Fibroblast of skin of abdomen (primary cell): ENCODE results near the gene NDUFS7.

ENCODE experiments used
- DNase-seq: peaks from one replicate; pipeline ENCODE4 v3.0.0-alpha.2; 2013

Gene NDUFS7

DNA sequence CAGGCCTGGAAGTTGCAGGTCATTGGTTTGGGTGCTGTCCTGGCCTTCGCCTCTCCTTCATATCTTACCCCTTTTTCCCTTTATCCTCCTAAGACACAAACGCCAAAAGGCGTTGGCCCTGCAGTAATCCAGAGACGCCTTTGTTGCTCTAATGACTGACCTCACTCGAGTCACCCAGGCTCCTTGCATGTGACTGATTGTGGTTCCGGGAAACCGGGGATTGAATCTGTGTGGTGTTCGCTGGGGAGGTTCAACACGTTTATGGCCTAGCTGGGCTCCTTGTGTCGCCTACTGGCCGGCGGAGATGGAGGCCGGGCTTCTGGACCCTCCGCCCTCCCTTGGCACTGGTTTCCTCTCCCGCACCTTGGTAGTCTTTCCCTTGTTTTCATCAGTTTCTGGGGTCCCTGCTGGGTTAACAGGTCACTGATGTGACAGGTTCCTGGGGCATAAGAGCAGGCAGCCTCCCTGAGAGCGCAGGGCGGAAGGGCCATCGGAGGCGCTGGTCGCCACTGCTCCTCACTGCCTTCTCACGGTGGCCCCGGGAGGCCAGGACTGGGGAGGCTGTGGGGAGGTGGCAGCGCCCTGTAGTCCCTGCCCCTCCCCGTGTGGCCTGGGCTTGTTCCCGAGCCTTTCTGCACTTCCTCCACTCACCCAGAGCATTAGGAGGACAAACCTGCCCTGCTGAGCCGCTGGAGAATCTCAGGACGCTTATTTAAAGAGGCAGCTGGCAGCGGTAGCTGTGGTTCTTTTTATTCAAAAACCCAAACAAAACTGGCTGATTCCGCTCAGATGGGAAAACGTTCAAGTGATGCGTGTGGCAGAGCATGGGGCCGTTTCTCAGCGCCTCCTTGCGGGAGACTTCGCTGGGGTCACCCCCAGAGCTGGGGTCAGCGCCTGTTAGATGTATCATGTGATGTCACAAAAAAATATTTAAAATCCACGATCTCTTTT lies 18.1 kb upstream of the NDUFS7 start:
- DNase-seq: no peak

DNA sequence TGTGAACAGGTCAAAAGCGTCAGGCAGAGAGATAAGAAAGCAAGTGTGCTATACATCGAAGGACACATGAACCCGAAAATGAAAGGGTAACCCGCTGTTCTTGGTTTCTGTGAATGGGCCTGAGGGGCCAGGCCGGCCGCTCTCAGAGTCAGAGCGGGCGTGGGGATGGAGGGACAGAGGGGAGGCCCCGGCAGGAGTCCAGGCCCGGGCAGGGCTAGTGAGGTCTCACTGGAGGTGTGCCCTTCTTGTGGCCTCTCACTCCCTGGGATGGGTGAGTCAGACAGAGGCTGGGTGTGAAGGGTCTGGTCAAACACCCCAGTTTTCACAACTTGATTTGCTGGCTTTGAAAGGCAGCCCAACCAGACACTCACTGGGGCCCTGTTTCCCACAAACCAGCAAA lies 17.4 kb upstream of the NDUFS7 start:
- DNase-seq: no peak

DNA sequence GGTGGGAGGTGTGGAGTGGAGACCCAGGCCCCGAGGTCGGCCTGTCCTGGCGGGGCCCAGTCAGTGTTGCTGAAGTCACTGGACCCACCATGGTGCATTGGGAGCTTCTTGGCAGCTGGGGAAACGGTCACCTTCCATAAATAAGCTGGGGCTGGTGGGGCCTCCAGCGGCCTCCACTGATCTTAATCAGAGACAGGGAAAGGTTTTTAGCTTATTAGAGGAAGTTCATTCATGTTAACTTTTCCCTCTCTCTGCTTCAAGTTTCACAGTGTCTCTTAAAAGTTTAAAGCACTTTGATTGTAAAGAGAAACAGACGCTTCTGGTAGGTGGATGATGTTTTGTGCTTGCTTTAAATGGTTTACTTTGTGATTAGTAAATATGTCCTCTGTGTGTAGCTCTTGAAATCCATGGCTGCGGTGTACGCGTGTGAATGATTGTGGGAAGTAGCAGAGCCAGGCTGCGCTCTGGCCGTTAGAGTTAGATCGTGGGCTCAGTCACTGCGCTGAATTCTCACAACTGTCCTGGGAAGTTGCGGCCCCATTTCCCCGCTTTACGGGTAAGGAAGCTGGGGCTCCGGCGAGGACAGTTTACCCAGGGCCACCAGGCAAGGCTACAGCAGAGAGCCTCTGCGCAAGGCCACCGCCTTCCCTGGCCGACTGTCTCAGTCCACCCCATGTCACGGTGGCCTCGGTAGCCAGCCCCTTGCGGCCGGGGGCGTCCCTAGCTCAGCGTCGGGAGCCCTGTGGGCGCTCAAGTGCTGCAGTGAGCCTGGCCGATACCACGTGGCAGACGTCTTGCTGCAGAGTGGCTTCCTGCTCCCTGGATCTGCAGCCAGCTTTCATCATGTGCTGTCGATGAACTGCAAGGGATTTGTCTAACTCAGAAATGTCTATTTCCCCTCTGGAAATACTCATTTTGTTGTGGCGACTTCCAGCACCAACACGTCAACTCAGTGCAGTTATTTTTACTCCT lies 16.5 kb upstream of the NDUFS7 start:
- no peak for DNase-seq

DNA sequence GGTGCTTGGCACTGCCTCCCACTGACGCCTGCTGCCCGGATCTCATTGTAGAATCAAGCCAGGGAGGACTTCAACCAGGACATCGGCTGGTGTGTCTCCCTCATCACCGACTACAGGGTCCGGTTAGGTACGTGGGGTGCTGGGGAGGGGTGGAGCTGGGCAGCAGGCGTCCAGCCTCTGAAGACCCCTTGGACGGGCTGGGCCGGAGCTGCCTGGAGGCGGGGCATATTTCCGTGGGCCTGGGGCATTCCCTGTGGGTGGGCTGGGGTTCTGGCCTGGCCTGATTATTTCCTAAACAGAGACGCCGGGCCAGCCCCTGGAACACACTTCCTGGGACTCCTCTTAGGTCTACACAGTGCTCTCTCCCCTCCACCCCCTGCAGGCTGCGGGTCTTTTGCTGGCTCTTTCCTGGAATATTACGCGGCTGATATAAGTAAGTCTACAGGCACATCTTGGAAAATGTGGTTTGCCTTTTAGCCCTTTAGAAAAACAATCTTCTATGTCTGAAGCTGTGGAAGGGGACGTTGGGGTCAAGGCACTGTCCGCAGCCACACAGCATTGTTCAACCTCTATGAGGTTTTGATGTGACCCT lies 14.4 kb upstream of the NDUFS7 start:
- no peak for DNase-seq

DNA sequence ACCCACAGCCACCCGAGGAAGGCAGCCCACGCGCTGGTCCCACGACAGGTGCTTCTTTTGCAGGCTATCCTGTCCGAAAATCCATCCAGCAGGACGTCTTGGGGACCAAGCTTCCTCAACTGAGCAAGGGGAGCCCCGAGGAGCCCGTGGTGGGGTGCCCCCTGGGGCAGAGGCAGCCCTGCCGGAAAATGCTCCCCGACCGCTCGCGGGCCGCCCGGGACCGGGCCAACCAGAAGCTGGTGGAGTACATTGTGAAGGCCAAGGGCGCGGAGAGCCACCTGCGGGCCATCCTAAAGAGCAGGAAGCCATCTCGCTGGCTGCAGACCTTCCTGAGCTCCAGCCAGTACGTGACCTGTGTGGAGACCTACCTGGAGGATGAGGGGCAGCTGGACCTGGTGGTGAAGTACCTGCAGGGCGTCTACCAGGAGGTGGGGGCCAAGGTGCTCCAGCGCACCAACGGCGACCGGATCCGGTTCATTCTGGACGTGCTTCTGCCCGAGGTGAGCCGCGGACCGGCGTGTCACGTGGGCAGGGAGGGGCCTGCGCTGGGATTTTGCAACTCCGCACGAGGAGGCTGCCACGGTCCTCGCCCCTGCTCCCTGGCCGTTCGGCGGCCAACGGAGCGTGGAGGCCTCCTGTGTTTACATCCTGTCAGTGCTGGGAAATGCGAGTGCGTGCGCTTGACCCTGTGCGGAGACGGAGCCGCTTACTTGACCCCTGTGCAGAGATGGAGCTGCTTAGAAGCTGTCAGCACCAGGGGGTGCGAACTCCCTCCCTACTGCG lies 12.9 kb upstream of the NDUFS7 start:
- DNase-seq: no peak

DNA sequence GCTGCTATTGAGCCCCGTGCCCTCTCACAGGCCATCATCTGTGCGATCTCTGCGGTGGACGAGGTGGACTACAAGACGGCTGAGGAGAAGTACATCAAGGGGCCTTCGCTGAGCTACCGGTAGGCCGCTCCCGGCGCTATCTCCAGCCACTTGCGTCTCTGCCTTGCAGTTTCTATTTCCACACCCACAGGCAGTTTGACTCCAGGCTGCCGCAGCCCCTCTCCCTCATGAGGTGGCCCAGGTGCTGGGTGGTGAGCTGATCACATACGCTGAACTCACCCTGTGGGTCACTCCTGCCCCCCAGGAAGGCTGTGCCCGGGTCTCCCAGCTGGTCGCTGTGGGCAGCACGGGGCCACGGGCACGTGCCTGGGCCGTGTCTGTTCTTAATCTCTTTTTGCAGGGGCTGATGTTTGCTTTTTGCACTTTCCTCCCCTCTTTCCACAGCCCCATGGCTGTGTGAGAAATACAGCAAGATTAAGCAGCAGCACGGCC lies 10.6 kb upstream of the NDUFS7 start:
- no peak for DNase-seq

DNA sequence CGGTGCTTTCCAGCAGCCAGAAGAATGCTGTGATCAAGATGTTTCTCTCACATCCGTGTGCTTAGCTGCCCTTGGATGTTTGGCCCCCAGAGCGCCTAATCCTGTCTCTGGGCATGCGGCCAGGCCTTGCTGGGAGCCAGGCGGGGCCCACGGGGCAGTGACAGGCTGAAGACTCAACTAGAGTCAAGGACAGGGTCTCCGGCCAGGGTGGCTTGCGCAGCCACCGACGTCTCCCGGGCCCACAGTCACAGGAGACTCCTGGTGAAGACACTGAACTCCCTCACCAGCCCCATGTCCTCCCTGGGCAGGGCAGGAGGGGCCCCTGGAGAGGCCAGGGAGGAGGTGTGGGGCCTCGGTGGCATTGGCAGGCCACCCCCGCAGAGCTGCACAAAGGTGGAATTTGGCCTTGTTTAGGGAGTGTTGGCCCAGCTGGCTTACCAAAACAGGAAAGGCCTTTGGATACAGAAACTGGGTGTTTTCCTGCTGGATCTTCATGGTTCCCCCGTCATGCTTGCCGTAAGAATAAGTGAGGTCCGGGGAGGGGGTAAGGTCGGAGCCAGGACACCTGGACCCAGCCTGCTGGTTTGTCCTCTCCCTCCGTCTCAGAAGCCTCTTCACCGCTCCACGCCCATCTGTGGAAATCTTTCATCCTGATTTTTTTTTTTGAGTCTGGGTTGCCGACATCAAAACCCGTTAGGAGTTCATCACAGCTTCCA lies 10.0 kb upstream of the NDUFS7 start:
- DNase-seq: peak; percentile 31

DNA sequence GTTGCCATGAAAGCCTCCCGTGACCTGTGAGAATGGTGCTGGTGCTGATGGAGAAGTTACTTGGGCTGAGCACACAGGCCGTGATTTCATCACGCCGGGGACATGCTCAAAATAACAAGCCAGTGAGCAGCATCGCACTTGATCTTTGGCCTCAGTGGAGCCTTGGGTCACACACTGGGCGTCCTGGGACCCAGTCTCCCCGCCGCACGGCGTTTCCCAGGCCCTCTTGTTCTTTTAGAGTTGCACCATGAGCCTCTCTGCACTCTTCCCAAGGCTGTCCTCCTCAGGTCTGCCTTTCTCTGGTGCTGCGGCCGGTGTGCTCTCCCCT lies 9.5 kb upstream of the NDUFS7 start:
- no peak for DNase-seq

DNA sequence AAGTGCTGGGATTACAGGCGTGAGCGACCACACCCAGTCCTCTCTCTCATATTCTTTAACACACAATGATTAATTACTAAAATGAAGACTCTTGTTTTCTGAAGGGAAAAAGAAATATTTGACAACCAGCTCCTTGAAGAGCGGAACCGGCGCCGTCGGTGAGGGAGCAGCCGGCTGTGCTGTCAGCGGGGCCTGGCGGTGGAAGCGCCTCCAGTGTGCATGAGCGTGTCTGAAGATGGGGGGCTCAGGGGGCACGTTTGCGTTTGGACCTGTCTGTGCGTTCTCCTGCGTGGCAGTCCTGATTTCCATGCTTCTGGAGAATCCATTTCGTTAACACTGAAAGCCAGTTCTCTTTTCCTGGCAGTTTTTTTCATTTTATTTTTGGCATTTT lies 7.3 kb upstream of the NDUFS7 start:
- DNase-seq: no peak

DNA sequence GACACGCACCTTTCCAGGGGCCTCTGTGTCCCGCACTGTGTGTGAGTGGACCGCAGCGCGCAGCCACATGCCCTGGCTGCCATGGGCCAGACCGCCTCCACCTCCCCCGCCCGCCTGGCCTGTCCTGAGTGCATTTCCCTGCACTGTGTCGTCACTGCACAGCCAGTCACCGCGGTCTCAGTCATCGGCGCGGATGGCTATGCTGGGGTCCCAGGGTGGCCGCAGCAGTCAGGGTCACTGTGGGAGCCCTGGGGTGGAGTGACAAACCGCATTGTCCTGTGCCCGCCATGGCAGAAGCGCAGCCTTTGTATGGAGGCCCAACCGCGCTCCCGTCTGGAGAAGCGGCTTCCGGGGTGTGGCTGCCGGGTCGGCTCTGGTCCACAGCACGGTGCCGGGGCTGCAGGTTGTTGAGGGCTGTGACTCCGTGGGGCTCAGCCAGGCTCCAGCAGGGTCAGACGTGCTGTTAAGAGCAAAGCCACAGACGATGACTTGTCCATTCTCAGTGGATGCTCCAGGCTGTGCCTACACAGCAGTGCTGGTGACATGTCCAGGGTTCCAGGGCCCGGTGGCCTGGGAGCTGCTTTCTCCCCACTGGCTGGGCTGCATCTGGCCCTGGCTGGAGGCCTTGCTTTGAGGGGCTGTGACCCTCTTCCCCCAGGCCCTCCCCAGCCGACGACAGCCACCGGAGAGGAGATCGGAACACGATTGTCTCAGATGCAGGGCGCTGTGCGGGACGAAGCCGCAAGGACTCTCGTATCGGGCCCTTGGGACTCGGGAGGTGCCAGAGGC lies 6.3 kb upstream of the NDUFS7 start:
- DNase-seq: no peak

DNA sequence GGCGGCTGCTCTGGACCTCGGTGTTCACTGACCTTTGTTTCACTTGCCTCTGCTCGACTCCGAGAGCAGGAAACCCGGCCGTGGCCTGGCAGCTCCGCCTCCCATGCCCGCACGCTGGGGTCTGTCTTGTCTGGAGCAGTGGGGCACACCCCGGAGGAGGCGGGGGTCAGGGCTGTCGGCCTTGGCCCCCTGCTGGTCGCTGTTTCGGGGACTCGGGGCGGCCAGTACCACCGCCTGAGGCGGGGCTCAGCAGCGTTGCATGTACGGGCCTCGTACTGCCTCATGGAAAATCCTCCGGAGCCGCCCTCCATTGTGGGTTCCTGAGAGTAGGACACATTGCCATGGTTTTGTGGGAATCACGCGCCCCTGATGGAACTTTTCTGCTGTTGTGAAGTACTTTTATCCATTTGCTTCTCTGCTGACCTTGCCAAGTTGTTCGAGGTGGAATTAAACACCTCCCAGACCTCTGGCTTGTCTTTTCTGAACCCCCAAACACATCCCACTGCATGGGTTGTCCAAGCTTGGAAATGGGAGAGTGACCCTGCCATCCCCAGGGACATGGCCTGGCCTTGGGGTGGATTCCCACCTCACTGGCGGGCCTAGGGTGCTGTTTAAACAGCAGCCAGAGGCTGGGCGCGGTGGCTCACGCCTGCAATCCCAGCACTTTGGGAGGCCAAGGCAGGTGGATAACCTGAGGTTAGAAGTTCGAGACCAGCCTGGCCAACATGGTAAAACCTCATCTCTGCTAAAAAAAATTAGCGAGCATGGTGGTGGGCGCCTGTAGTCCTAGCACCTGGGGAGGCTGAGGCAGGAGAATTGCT lies 5.5 kb upstream of the NDUFS7 start:
- DNase-seq: no peak

DNA sequence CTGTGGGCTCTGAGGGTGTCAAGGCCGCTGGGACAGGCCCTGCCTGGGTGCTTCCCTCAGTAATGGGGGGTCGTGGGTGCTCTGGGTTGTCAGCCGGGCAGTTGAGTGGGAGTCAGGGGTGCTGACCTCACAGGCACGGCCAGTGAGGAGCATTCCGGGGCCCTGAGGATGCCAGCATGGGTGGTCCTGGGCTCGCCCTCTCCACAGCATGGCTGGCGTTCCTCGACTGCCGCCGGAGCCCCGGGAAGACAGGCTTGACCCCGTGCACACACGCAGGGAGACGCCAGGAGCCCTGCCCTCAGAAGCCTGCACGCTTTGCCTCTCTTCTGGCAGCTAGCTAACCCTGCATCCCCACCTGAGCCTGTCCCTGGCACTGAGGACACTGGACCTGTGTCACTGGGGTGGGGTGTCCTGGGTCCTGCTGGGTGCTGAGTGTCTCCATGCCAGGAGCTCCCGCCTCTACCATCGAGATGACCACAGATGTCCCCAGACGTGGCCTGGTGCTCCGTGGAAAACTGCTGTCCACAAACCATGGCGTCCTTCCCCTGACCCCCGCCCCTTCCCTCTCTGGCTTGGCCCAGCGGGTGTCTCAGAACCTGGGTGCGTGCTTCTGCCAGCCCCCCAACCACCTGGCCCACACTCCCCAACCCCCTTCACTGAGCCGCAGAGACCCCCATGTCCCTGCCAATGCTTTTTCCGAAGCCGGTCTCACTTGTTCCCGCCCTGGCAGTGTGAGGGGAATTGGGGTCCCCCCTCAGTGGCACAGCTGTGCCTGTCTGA lies 4.4 kb upstream of the NDUFS7 start:
- DNase-seq: no peak

DNA sequence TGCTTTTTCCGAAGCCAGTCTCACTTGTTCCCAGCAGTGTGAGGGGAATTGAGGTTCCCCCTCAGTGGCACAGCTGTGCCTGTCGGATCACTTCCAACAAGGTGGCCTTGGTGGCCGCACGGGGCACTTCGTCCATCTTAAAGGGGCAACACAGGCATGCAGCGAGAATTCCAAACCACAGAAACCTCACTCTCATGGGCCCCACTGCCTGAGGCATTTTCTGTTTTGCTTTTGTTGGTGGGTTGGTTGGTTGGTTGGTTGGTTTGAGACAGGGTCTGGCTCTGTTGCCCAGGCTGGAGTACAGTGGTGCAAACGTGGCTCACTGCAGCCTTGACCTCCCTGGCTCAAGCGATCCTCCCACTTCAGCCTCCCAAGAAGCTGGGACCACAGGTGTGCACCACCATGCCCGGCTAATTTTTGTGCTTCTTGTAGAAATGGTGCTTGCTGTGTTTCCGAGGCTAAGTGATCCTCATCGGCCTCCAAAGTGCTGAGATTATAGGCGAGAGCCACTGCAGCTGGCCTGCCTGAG lies 3.7 kb upstream of the NDUFS7 start:
- DNase-seq: no peak

DNA sequence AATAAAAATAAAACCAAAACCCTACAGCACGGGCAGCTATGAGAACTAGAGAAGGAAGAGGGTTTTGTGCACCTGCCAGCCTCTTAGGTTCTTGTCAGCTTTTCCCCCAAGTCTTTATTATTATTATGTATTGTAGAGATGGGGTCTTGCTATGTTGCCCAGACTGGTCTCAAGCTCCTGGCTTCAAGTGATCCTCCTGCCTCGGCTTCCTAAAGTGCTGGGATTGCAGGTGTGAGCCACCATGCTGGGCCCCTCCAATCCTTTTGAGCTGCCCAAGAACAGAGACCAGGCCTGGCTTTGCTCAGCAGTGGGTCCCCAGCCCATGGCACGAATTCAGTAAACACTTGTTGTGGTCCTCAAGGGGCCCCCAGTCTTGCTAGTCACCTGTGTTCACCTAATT lies 1.5 kb upstream of the NDUFS7 start:
- no peak for DNase-seq

DNA sequence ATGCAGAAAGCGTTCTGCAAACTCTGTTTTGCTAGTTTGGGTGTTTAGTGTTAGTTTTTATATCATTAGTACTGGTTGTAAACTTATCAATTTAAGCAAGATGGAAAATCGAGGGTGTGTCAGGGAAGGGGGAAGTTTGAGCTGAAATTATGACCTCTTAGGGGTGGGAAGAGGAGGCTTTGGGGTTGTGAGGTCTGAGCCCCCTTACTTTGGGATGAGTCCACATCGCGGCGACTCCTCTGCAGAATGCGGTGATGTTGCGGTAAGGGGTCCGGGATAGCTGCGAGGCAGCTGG lies 743 bp upstream of the NDUFS7 start:
- DNase-seq: no peak

DNA sequence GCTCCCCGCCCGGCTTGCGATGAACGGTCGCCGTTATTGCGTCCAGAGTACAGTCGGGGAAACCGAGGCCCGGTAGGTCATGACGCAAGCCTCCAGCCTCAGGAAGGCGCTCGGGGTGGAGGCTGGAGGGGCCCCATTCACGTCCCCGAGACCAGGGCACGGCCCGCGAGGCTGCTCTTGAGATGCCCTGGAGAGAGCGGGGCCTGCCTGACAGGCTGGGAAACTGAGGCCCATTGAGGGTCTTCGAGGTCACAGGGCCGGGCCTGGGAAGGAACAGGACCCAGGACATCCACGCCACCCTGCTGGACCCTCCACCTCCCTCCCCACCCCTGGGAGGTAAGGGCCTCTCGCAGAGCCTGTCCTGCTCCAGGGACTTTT lies 367 bp downstream of the NDUFS7 start:
- DNase-seq: no peak

DNA sequence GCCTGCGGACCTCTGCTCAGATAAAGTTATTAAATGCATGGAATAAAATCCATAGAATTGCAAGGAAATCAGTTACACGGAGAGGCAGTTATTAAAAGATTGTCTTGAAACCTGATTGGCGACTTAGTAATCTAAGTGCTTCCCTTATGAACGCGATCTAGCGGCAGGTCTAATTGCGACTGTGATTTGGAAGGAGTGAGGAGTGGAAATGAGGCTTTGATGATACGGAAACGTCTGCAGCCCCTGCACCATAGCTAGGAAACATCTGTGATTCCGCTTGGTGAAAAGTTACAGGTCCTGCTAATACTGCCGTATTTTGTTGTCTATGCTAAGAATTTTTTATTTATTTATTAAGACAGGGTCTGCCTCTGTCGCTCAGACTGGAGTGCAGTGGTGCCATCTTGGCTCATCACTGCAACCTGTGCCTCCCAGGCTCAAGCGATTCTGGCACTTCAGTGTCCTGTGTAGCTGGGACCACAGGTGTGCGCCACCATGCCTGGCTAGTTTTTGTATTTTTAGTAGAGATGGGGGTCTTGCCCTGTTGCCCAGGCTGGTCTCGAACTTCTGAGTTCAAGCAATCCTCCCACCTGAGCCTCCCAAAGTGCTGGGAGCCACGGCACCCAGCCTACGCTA lies 887 bp downstream of the NDUFS7 start:
- DNase-seq: no peak

DNA sequence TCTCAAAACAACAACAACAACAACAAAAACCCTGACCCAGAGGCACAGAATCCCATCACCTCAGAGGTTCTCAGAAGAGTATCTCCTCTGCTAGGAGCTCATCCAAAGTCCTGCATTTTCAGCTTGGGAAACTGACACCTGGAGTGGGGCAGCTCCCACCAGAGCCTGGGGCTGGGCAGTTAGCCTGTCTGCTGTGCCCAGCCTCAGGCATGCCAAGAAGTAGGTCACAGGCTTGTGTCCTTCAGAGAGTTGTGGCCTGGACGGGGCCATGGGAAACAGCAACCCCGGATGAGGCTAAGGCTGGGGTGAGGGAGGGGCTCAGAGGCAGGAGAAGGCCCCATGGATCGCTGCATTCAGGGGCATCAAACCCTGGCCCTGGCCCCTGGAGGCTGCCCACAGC lies 2.1 kb downstream of the NDUFS7 start:
- DNase-seq: no peak
